Measurements from ENCODE around the gene ZSCAN5B. TPM values are rescaled to one million over a fixed set of nuclear protein-coding genes. Genes with fewer than 3 reads are reported as not detected.

Gene ZSCAN5B
- total and polyA plus RNA-seq, 9 of the 15 experiments (the other 6 are each of a cell fraction or from before 2014, with no cell fraction given): 0.03 to 0.07 TPM; not detected in 7

DNA sequence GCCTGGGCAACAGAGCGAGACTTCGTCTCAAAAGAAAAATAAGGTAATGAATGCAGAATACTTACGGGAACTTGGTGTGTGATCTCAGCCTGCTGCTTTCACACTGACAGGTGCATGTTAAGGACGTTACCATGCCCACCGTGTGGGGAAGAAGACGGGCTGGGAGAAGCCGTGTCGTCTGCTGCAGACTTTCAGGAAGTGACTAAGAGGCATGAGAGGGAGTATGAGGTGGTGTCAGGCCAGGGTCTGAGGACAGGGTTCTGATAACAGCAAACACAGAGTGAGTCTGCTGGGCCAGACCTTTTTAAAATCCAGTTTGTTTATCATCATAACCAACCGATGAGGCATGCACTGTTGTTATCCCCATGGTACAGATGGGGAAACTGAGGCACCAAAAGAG, 35.3 kb downstream of the ZSCAN5B start (continued):
- TF ChIP-seq ETV5 (CRISPR knock-in tag; IDR thresholded peaks at IDR 0.05; ENCODE audit: low read depth) (peak; percentile 75), NFYB (IDR thresholded peaks at IDR 0.05; ENCODE audit: extremely low read depth, insufficient read length) (no peak), TAF1 (IDR thresholded peaks at IDR 0.05; ENCODE audit: control insufficient read depth, extremely low read depth, insufficient read depth, low read length, severe bottlenecking) (no peak), POLR2AphosphoS2 (IDR thresholded peaks at IDR 0.05; ENCODE audit: low read length) (0 out of 2 replicates have a peak, but pooled peaks have one; percentile 62), ADNP (tag; IDR thresholded peaks at IDR 0.05) (no peak), ARID1B (IDR thresholded peaks at IDR 0.05) (peak; percentile 58; the same call in 1 of the 2 replicates), ZNF197 (CRISPR knock-in tag; IDR thresholded peaks at IDR 0.05; ENCODE audit: low read depth) (no peak), PHF20 (IDR thresholded peaks at IDR 0.05; ENCODE audit: partially characterized antibody) (no peak), ZNF217 (CRISPR knock-in tag; IDR thresholded peaks at IDR 0.05) (no peak)
- TF ChIP-seq, protein P1, sequence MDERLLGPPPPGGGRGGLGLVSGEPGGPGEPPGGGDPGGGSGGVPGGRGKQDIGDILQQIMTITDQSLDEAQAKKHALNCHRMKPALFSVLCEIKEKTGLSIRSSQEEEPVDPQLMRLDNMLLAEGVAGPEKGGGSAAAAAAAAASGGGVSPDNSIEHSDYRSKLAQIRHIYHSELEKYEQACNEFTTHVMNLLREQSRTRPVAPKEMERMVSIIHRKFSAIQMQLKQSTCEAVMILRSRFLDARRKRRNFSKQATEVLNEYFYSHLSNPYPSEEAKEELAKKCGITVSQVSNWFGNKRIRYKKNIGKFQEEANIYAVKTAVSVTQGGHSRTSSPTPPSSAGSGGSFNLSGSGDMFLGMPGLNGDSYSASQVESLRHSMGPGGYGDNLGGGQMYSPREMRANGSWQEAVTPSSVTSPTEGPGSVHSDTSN (CRISPR knock-in tag; IDR thresholded peaks at IDR 0.05; ENCODE audit: low read depth): no peak
- TF ChIP-seq, protein P1 (tag; conservative IDR thresholded peaks at IDR 0.05; ENCODE audit: low read depth): no peak
- TF ChIP-seq, protein P2, sequence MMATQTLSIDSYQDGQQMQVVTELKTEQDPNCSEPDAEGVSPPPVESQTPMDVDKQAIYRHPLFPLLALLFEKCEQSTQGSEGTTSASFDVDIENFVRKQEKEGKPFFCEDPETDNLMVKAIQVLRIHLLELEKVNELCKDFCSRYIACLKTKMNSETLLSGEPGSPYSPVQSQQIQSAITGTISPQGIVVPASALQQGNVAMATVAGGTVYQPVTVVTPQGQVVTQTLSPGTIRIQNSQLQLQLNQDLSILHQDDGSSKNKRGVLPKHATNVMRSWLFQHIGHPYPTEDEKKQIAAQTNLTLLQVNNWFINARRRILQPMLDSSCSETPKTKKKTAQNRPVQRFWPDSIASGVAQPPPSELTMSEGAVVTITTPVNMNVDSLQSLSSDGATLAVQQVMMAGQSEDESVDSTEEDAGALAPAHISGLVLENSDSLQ (IDR thresholded peaks at IDR 0.05): peak; percentile 76
- TF ChIP-seq, protein P3, sequence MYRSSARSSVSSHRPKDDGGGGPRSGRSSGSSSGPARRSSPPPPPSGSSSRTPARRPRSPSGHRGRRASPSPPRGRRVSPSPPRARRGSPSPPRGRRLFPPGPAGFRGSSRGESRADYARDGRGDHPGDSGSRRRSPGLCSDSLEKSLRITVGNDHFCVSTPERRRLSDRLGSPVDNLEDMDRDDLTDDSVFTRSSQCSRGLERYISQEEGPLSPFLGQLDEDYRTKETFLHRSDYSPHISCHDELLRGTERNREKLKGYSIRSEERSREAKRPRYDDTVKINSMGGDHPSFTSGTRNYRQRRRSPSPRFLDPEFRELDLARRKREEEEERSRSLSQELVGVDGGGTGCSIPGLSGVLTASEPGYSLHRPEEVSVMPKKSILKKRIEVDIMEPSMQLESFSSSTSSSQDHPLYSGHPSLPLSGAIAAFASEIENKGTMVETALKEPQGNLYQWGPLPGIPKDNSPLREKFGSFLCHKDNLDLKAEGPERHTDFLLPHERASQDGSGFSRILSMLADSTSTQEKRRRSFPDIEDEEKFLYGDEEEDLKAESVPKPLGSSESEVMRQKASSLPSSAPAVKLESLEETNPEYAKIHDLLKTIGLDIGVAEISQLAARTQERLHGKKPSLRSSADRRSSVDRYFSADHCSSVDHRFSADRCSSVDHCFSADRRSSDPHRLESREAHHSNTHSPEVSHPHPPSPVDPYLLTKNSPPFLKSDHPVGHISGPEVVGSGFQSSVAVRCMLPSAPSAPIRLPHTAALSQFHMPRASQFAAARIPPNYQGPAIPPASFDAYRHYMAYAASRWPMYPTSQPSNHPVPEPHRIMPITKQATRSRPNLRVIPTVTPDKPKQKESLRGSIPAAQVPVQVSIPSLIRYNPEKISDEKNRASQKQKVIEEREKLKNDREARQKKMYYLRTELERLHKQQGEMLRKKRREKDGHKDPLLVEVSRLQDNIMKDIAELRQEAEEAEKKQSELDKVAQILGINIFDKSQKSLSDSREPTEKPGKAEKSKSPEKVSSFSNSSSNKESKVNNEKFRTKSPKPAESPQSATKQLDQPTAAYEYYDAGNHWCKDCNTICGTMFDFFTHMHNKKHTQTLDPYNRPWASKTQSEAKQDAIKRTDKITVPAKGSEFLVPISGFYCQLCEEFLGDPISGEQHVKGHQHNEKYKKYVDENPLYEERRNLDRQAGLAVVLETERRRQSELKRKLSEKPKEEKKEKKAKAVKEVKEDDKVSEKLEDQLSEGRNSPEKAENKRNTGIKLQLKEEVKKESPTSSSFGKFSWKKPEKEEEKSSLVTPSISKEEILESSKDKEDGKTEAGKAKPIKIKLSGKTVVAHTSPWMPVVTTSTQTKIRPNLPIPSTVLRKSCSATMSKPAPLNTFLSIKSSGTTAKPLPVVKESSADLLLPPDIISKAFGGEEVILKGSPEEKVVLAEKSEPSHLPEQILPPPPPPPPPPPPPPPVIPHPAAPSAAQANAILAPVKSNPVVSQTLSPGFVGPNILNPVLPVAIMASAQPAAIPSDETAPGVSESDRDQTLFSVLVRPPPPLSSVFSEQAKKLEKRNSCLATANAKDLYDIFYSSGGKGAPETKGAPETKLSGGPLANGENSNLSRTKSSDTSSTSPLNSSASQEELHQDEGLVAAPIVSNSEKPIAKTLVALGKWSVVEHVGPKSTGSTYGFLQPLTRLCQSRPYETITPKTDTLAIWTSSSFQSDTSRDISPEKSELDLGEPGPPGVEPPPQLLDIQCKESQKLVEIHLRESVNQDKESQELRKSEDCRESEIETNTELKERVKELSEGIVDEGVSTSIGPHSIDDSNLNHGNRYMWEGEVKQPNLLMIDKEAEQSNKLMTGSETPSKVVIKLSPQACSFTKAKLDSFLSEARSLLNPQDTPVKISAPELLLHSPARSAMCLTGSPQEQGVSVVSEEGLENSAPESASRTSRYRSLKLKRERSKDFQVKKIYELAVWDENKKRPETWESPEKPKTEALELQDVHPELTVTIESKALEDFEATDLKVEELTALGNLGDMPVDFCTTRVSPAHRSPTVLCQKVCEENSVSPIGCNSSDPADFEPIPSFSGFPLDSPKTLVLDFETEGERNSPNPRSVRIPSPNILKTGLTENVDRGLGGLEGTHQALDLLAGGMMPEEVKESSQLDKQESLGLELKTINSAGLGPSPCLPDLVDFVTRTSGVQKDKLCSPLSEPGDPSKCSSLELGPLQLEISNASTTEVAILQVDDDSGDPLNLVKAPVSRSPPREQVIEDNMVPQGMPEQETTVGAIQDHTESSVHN (IDR thresholded peaks at IDR 0.05; ENCODE audit: borderline replicate concordance in 1 of 2, low read depth in 1 of 2): no peak
- TF ChIP-seq, protein P4, sequence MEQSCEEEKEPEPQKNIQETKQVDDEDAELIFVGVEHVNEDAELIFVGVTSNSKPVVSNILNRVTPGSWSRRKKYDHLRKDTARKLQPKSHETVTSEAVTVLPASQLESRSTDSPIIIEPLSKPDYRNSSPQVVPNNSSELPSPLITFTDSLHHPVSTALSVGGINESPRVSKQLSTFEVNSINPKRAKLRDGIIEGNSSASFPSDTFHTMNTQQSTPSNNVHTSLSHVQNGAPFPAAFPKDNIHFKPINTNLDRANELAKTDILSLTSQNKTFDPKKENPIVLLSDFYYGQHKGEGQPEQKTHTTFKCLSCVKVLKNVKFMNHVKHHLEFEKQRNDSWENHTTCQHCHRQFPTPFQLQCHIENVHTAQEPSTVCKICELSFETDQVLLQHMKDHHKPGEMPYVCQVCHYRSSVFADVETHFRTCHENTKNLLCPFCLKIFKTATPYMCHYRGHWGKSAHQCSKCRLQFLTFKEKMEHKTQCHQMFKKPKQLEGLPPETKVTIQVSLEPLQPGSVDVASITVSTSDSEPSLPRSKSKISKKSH (CRISPR knock-in tag; IDR thresholded peaks at IDR 0.05): no peak
